WTC11 (cell line): Measurements from ENCODE around the gene DLL1.

Experiments used
- CTCF ChIP-seq: fragments of 200-600 bp; IDR thresholded peaks from 2 replicates; pipeline ENCODE4 v1.8.0; 2022; ENCODE audit warnings: antibody characterized with exemption
- GABPB1 ChIP-seq: sonication (generic); formaldehyde crosslinking; IDR thresholded peaks from 2 replicates; pipeline ENCODE4 v1.8.1; 2023; ENCODE audit warnings: mild to moderate bottlenecking, missing genetic modification reagents
- MAX ChIP-seq: sonication (generic); formaldehyde crosslinking; IDR thresholded peaks from 2 replicates; pipeline ENCODE4 v1.8.0; 2022; ENCODE audit warnings: mild to moderate bottlenecking, missing genetic modification reagents
- USF2 ChIP-seq: sonication (generic); formaldehyde crosslinking; IDR thresholded peaks from 2 replicates; pipeline ENCODE4 v1.8.1; 2023; ENCODE audit warnings: mild to moderate bottlenecking, missing genetic modification reagents, moderate library complexity
- ZNF219 ChIP-seq: sonication (generic); formaldehyde crosslinking; IDR thresholded peaks from 2 replicates; pipeline ENCODE4 v1.8.0; 2023; ENCODE audit warnings: missing genetic modification reagents, mild to moderate bottlenecking, borderline replicate concordance
- TF ChIP-seq, protein P1 (sequence below): sonication (generic); formaldehyde crosslinking; IDR thresholded peaks from 2 replicates; pipeline ENCODE4 v1.8.1; 2022; ENCODE audit warnings: mild to moderate bottlenecking, moderate library complexity, missing genetic modification reagents
- TF ChIP-seq, protein P2 (sequence below): sonication (generic); formaldehyde crosslinking; IDR thresholded peaks from 2 replicates; pipeline ENCODE4 v1.8.1; 2023; ENCODE audit warnings: mild to moderate bottlenecking, moderate library complexity, missing genetic modification reagents

DNA sequence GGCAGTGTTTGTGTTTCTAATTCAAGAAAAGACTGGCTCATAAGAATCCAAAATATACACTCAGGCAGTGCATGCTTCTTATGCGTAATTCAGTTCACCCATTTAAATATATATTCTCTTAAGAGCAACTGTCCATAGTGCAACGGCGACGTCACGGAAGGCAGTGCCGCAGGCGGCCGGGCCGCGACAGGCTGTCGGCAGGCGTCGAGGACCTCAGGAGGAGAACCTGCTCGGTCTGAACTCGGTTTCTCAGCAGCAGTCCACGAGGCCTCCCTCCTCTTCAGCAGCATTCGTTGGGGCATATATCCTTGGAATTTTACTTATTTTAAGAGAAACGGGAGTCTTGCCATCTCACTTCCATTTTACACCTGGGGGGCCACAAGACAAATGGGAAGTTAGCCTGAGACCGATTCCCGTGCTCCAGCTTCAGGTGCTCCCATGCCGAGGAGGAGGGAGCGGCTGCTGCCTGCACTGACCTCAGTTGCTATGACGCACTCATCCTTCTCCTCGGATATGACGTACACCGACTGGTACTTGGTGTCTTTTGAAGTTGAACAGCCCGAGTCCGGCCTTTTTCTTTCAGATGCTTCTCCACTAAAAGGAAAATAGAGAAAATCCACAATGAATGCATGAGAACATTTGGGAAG is 8.2 kb downstream of the DLL1 start:
- TF ChIP-seq CTCF (no peak), ZNF219 (no peak), USF2 (CRISPR knock-in tag) (no peak), GABPB1 (CRISPR knock-in tag) (no peak), MAX (CRISPR knock-in tag) (no peak)
- TF ChIP-seq, protein P1, sequence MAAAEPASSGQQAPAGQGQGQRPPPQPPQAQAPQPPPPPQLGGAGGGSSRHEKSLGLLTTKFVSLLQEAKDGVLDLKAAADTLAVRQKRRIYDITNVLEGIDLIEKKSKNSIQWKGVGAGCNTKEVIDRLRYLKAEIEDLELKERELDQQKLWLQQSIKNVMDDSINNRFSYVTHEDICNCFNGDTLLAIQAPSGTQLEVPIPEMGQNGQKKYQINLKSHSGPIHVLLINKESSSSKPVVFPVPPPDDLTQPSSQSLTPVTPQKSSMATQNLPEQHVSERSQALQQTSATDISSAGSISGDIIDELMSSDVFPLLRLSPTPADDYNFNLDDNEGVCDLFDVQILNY (CRISPR knock-in tag) = no peak
- TF ChIP-seq, protein P2, sequence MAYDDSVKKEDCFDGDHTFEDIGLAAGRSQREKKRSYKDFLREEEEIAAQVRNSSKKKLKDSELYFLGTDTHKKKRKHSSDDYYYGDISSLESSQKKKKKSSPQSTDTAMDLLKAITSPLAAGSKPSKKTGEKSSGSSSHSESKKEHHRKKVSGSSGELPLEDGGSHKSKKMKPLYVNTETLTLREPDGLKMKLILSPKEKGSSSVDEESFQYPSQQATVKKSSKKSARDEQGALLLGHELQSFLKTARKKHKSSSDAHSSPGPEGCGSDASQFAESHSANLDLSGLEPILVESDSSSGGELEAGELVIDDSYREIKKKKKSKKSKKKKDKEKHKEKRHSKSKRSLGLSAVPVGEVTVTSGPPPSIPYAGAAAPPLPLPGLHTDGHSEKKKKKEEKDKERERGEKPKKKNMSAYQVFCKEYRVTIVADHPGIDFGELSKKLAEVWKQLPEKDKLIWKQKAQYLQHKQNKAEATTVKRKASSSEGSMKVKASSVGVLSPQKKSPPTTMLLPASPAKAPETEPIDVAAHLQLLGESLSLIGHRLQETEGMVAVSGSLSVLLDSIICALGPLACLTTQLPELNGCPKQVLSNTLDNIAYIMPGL (CRISPR knock-in tag) = no peak
